ENCODE results near the gene MRPL51.
"Not testable (repeated sequence)": the region's sequence is repeated elsewhere in the genome, so short reads cannot be mapped to it uniquely, and the experiment has no call there.

The MRPL51 gene

GRCh38 chr12:6520186-6520585 lies 27.1 kb upstream of the MRPL51 start:
- no peak overlapping the region for H3K27ac ChIP-seq
- TF ChIP-seq ZFX (IDR thresholded peaks at IDR 0.05) (no peak), CTCF (conservative IDR thresholded peaks at IDR 0.05) (no peak)

DNA sequence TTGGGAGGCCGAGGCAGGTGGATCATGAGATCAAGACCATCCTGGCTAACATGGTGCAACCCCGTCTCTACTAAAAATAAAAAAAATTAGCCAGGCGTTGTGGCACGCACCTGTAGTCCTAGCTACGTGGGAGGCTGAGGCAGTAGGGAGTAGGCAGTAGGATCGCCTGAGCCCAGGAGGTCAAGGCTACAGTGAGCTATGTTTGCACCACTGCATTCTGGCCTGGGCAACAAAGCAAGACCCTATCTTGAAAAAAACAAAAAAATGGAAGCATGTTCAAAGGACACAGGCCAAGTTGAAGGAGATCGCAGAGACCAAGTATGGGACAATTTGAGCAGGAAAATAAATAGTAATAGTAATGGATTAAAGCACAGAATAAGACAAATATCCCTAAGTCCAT lies 15.0 kb upstream of the MRPL51 start:
- H3K27ac ChIP-seq: no peak overlapping the region
- TF ChIP-seq ZFX (IDR thresholded peaks at IDR 0.05) (no peak), CTCF (conservative IDR thresholded peaks at IDR 0.05) (no peak)

- TF ChIP-seq CTCF (conservative IDR thresholded peaks at IDR 0.05): no peak
- TF ChIP-seq ZFX (IDR thresholded peaks at IDR 0.05): no peak
These were observed 14.3 kb upstream of the MRPL51 start for GRCh38 chr12:6507102-6507998.

DNA sequence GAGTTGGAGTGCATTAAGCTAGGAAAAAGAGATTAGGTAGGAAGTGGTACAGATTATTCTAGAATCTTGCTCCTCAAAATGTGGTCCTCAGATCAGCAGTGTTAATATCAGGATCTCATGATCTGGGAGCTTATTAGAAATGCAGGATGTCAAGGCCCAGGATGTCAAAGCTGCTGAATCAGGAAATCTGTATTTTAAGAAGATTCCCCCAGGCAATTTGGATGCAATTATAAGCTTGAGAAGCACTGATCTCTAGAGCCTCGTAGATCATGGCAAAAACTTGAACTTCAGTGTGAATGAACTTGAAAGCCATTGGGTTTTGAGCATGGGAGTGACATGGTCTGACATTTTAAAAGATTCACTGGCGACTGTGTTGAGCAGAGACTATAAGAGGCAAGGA lies 7.4 kb upstream of the MRPL51 start:
- no peak for TF ChIP-seq CTCF (conservative IDR thresholded peaks at IDR 0.05)
- TF ChIP-seq ZFX (IDR thresholded peaks at IDR 0.05): no peak
- no peak overlapping the region for H3K27ac ChIP-seq

More at GRCh38 chr12:6507102-6507998, 14.3 kb upstream of the MRPL51 start:
- H3K27ac ChIP-seq: no peak overlapping the region

DNA sequence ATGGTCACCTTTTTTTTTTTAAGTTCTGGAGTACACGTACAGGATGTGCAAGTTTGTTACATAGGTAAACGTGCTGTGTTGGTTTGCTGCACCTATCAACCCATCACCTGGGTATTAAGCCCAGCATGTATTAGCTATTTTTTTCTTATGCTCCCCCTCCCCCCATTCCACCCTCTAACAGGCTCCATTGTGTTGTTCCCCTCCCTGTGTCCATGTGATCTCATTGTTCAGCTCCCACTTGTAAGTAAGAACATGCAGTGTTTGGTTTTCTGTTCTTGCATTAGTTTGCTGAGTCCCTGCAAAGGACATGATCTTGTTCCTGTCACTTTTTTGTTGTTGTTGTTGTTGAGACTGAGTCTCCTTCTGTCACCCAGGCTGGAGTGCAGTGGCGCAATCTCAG lies 4.2 kb upstream of the MRPL51 start:
- not testable (repeated sequence) for H3K27ac ChIP-seq

- no peak for TF ChIP-seq CTCF (conservative IDR thresholded peaks at IDR 0.05)
- TF ChIP-seq ZFX (IDR thresholded peaks at IDR 0.05): no peak
- H3K27ac ChIP-seq: no peak overlapping the region
These were observed 1.9 kb upstream of the MRPL51 start for GRCh38 chr12:6494968-6495367.

DNA sequence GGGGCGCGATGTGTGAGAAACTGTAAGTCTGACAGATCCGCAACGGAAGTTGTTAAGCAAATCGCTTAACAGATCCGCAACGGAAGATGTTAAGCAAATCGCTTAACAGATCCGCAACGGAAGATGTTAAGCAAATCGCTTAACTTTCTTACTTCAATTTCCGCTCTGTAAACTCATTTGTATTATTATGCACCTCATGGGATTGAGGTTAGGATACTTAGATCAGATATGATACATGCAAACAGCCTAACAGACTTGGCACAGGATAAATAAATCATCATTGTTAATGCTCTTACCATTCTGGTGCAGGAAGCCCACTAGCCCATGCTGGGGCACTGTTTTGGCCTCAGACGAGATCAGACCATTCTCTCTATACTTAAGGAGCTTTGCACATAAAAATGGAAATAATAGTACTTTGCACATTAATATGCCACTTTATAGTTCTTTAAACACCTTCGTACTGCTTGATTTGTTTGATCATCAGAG lies 1.2 kb upstream of the MRPL51 start:
- TF ChIP-seq ZFX (IDR thresholded peaks at IDR 0.05): no peak
- TF ChIP-seq CTCF (conservative IDR thresholded peaks at IDR 0.05): no peak
- H3K27ac ChIP-seq: peak overlapping the region; percentile 93

Measured in C4-2B (cell line).